DOHH2 (cell line): Measurements from ENCODE around the gene UPF1.
"Not testable (repeated sequence)": the region's sequence is repeated elsewhere in the genome, so short reads cannot be mapped to it uniquely, and the experiment has no call there.

Experiments
- H3F3A ChIP-seq: fragments of 200-600 bp; sonication (generic), shearing (Covaris generic); 2 replicates; pipeline ENCODE4 v1.6.0; 2016; ENCODE audit warnings: antibody characterized with exemption, mild to moderate bottlenecking; ENCODE audit not compliant: control insufficient read depth, insufficient read depth
- H3K27ac ChIP-seq: fragments of 200-600 bp; sonication (generic); 2 replicates; pipeline ENCODE4 v1.5.1; 2014; ENCODE audit warnings: low read depth, mild to moderate bottlenecking, low read length, moderate library complexity
- H3K27me3 ChIP-seq: fragments of 200-600 bp; sonication (generic); 2 replicates; pipeline ENCODE4 v1.6.1; 2014; ENCODE audit warnings: mild to moderate bottlenecking, low read length, mixed read lengths; ENCODE audit not compliant: control insufficient read depth
- H3K36me3 ChIP-seq: fragments of 200-600 bp; sonication (generic); 2 replicates; pipeline ENCODE4 v1.6.1; 2014; ENCODE audit warnings: mild to moderate bottlenecking, low read length, moderate library complexity, mixed read lengths; ENCODE audit not compliant: control insufficient read depth
- H3K4me1 ChIP-seq: fragments of 200-600 bp; sonication (generic); 2 replicates; pipeline ENCODE4 v1.6.1; 2014; ENCODE audit warnings: mild to moderate bottlenecking, low read length, mixed read lengths; ENCODE audit not compliant: control insufficient read depth
- H3K4me2 ChIP-seq: fragments of 200-600 bp; sonication (generic); 2 replicates; pipeline ENCODE4 v1.6.0; 2014; ENCODE audit warnings: mild to moderate bottlenecking, low read length, moderate library complexity
- H3K4me3 ChIP-seq: fragments of 200-600 bp; sonication (generic); 2 replicates; pipeline ENCODE4 v1.5.1; 2014; ENCODE audit warnings: mild to moderate bottlenecking, low read length, mixed read lengths
- H3K79me2 ChIP-seq: fragments of 200-600 bp; sonication (generic); 2 replicates; pipeline ENCODE4 v1.6.1; 2014; ENCODE audit warnings: mild to moderate bottlenecking, low read length, mixed read lengths; ENCODE audit not compliant: control insufficient read depth
- H3K9me2 ChIP-seq: fragments of 200-600 bp; sonication (generic); replicated peaks from 2 replicates; pipeline ENCODE4 v1.6.1; 2014; ENCODE audit warnings: mild to moderate bottlenecking, low read length, mixed read lengths; ENCODE audit not compliant: control insufficient read depth
- H3K9me3 ChIP-seq: fragments of 200-600 bp; sonication (generic); 2 replicates; pipeline ENCODE4 v1.6.1; 2014; ENCODE audit warnings: antibody characterized with exemption, low read length, mixed read lengths; ENCODE audit not compliant: control insufficient read depth, insufficient read depth
- H4K20me1 ChIP-seq: fragments of 200-600 bp; sonication (generic); 2 replicates; pipeline ENCODE4 v1.6.0; 2014; ENCODE audit warnings: low read depth, mild to moderate bottlenecking, antibody characterized with exemption, low read length, moderate library complexity; ENCODE audit not compliant: control insufficient read depth, insufficient read depth
- EZH2phosphoT487 ChIP-seq: fragments of 200-600 bp; sonication (generic); IDR thresholded peaks from 2 replicates; pipeline ENCODE4 v1.6.1; 2017; ENCODE audit warnings: borderline replicate concordance, mild to moderate bottlenecking, antibody characterized with exemption, low read length, moderate library complexity, mixed read lengths
- TF ChIP-seq, protein P1 (sequence below): fragments of 200-600 bp; sonication (generic); IDR thresholded peaks from one replicate; pipeline ENCODE4 v1.5.1; 2014; ENCODE audit warnings: antibody characterized with exemption, mild to moderate bottlenecking, low read depth, low read length; ENCODE audit not compliant: poor library complexity, severe bottlenecking

Gene UPF1

DNA sequence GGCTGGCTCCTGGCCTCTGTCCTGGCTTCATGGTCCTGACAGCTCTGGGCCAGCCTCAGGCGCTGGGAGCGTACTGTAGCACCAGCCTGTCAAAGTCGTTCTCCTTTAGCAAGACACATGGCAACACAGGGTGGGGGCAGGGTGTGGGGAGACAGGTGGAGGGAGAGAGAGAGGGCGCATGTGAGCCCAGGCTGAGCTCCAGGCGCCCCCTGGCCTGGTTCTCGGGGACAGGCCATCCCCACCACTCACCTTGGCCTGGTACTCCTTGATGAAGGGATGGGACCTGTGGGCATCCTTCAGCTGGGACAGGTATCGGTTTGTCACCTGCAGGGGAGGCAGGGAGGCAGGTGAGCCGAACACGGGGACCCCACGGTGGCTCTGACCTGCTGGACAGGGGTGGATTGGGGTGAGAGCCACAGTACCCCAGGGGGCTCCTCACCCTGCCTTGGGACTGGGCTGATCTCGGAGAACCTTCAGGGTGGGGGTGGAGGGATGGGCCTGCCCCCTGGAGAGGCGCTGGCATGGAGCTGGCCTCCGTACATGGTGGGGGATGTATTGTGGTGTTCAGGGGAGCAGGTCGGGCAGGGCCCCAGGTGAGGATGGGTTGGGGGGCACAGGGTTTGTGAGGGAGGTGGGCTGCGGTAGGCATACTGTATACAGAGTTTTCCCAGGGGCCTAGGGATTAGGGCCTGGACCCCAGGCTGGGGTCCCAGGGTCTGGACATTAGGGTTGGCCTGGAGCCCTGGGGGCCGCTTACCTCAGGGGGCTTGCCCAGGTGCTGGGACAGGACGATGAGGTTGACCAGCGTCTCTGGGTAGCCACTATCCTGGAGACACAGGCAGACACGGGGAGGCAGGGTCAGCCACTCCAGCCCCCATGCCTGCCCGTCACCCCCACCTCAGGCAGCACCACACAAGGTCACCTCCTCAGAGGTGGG is 68.1 kb downstream of the UPF1 start:
- Histone ChIP-seq H3K4me3 (no peak overlapping the region), H3K79me2 (no peaks in the 10 kb centered on the region), H3K27ac (no peak overlapping the region), H3K36me3 (peaks cover 10% of the 10 kb centered on the region), H3K9me2 (no peaks in the 10 kb centered on the region), H3K4me1 (peaks cover 7% of the 10 kb centered on the region), H3K4me2 (no peak overlapping the region), H3F3A (no peaks in the 10 kb centered on the region), H4K20me1 (no peaks in the 10 kb centered on the region), H3K9me3 (no peaks in the 10 kb centered on the region), H3K27me3 (peaks cover 16% of the 10 kb centered on the region)
- TF ChIP-seq, protein P1, sequence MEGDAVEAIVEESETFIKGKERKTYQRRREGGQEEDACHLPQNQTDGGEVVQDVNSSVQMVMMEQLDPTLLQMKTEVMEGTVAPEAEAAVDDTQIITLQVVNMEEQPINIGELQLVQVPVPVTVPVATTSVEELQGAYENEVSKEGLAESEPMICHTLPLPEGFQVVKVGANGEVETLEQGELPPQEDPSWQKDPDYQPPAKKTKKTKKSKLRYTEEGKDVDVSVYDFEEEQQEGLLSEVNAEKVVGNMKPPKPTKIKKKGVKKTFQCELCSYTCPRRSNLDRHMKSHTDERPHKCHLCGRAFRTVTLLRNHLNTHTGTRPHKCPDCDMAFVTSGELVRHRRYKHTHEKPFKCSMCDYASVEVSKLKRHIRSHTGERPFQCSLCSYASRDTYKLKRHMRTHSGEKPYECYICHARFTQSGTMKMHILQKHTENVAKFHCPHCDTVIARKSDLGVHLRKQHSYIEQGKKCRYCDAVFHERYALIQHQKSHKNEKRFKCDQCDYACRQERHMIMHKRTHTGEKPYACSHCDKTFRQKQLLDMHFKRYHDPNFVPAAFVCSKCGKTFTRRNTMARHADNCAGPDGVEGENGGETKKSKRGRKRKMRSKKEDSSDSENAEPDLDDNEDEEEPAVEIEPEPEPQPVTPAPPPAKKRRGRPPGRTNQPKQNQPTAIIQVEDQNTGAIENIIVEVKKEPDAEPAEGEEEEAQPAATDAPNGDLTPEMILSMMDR: no peak
- no peak for TF ChIP-seq EZH2phosphoT487

DNA sequence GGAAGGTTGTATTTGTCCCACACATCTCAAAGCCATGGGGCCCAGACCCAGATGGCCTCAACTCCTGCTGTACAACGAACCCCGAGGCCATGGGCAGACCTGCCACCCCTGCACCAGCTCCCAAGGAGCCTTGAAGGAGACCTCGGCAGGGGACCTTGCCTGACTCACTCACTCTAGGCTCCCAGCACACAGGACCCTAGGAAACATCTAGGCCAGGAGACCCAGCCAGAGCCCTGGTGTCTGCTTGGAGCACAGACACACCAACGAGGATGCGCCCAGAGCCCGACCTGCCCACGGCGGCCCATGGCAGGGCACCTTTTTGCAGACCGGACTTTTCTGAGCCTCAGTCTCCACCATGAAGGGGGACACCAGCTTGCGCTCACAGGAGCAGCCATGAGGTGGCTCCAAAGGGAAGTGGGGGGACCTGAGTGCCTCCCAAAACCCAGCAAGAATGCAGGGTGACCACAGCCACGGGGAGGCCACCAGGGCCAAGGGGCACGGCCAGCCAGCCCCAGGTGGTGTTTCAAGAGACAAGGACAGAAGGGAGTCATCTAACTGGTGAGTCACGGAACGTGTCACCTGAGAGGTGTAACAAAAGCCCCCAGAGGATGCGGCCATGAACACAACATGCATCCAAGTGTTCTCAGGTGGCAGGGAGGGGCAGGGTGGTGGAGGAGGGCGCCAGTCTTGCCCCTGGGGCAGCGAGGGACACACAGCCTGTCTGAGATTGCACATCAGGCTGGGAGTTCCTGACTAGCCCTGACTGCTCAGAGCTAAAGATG is 69.1 kb downstream of the UPF1 start:
- H3K9me3 ChIP-seq: no peaks in the 10 kb centered on the region
- H3K4me1 ChIP-seq: no peaks in the 10 kb centered on the region
- H3K4me3 ChIP-seq: no peak overlapping the region
- no peak overlapping the region for H3K4me2 ChIP-seq
- H3F3A ChIP-seq: no peaks in the 10 kb centered on the region
- H3K27me3 ChIP-seq: peaks cover 8% of the 10 kb centered on the region
- no peaks in the 10 kb centered on the region for H4K20me1 ChIP-seq
- H3K9me2 ChIP-seq: no peaks in the 10 kb centered on the region
- H3K36me3 ChIP-seq: peaks cover 13% of the 10 kb centered on the region
- TF ChIP-seq, protein P1: no peak
- no peak for TF ChIP-seq EZH2phosphoT487
- H3K27ac ChIP-seq: no peak overlapping the region
- H3K79me2 ChIP-seq: no peaks in the 10 kb centered on the region

DNA sequence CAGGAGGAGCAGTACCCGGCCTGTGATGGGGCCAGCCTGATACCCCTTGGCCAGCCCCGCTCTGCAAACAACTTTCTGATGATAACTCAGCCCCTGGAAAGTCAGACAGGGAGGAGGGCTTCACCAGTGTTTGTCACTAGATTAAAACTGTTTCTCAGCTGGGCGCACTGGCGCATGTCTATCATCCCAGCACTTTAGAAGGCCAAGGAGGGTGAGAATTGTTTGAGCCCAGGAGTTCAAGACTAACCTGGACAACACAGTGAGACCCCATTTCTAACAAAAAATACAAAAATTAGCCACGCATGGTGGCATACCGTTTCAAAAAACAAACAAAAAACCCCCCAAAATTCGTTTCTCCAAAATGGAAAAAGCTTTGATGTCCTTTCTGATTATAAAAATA is 69.7 kb downstream of the UPF1 start:
- Histone ChIP-seq H3K27me3 (peaks cover 5% of the 10 kb centered on the region), H3K9me3 (no peaks in the 10 kb centered on the region), H3K4me1 (no peaks in the 10 kb centered on the region), H3F3A (no peaks in the 10 kb centered on the region), H3K4me2 (no peak overlapping the region), H3K79me2 (no peaks in the 10 kb centered on the region), H3K9me2 (no peaks in the 10 kb centered on the region), H3K36me3 (peaks cover 16% of the 10 kb centered on the region), H3K4me3 (no peak overlapping the region), H3K27ac (no peak overlapping the region), H4K20me1 (no peaks in the 10 kb centered on the region)
- TF ChIP-seq, protein P1: no peak
- TF ChIP-seq EZH2phosphoT487: no peak

DNA sequence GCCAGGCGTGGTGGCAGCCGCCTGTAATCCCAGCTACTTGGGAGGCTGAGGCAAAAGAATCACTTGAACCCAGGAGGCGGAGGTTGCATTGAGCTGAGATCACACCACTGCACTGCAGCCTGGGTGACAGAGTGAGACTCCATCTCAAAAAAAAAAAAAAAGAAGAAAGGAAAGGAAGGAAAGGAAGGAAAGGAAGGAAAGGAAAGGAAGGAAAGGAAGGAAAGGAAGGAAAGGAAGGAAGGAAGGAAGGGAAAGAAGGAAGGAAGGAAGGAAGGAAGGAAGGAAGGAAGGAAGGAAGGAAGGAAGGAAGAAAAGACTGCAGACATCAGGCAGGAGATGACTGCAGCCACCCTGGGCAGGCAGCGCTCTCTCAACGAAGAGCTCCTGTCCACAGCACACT is 70.8 kb downstream of the UPF1 start:
- H3K4me3 ChIP-seq, H3K27me3 ChIP-seq, H3K9me2 ChIP-seq, H4K20me1 ChIP-seq, H3K79me2 ChIP-seq, H3K4me1 ChIP-seq, H3F3A ChIP-seq, H3K9me3 ChIP-seq, H3K4me2 ChIP-seq, H3K27ac ChIP-seq: not testable (repeated sequence)
- peaks cover 26% of the 10 kb centered on the region for H3K36me3 ChIP-seq
